ENCODE data around the gene HECW1. TPM values are rescaled to one million over a fixed set of nuclear protein-coding genes. Genes with fewer than 3 reads are reported as not detected.

The HECW1 gene
- total and polyA plus RNA-seq, 2 of the 13 experiments (the other 11 are each of a cell fraction or from before 2014, with no cell fraction given) = not detected

GRCh38 chr7:43198016-43198415, 85.6 kb downstream of the HECW1 start:
- BruUV-seq (replicated peaks) = no TSS peak
- in situ Hi-C loops (cut with HindIII; ENCODE audit: extremely low pct_ligation_motif_present, low pct_unique_long_range_greater_than_20kb) (no loop called here), intact Hi-C loops (cut with micrococcal nuclease; ENCODE audit: unreplicated experiment) (no loop called here)
- DNase-seq (ENCODE audit: low spot score) (no peak), FAIRE-seq (no peak), ATAC-seq (no peak)
- Histone ChIP-seq H3K4me3 (replicated peaks in 1 of 3; ENCODE audit: insufficient read depth in 1 of 3, low read depth in 2 of 3, low read length in 3 of 3) (no peak overlapping the region), H3K4me2 (ENCODE audit: low read depth, low read length) (no peak overlapping the region), H3K9me3 (ENCODE audit: low read length) (no peaks in the 10 kb centered on the region), H2AFZ (ENCODE audit: low read length) (no peak overlapping the region), H4K20me1 (ENCODE audit: insufficient read depth, low read length) (no peaks in the 10 kb centered on the region), H3K27ac (ENCODE audit: extremely low read length, insufficient read depth, low read length) (no peak overlapping the region), H3K9ac (ENCODE audit: insufficient read depth, low read depth, low read length) (no peak overlapping the region), H3K4me1 (ENCODE audit: insufficient read depth, low read length) (no peaks in the 10 kb centered on the region), H3K36me3 (replicated peaks in 1 of 2; ENCODE audit: control insufficient read depth in 1 of 2, insufficient read depth in 2 of 2, low read length in 2 of 2) (no peaks in the 10 kb centered on the region), H3K27me3 (ENCODE audit: control insufficient read depth in 1 of 2, insufficient read depth in 2 of 2, low read length in 2 of 2) (peaks cover 2 to 19% of the 10 kb centered on the region in 2 experiments; a peak in 4 of 5 replicates), H3K79me2 (ENCODE audit: insufficient read depth, low read length) (no peaks in the 10 kb centered on the region)
- POLR2A ChIA-PET = no interaction called here
- TF ChIP-seq KAT7 (CRISPR knock-in tag; IDR thresholded peaks at IDR 0.05; ENCODE audit: borderline replicate concordance) (no peak), ZNF124 (CRISPR knock-in tag; IDR thresholded peaks at IDR 0.05) (no peak), ZMYM4 (CRISPR knock-in tag; IDR thresholded peaks at IDR 0.05) (no peak), MYPOP (CRISPR knock-in tag; IDR thresholded peaks at IDR 0.05) (no peak), MIER2 (CRISPR knock-in tag; IDR thresholded peaks at IDR 0.05) (no peak), ZNF180 (CRISPR knock-in tag; IDR thresholded peaks at IDR 0.05; ENCODE audit: borderline replicate concordance, low read depth) (no peak), ZNF768 (CRISPR knock-in tag; IDR thresholded peaks at IDR 0.05) (no peak), TAF15 (IDR thresholded peaks at IDR 0.05; ENCODE audit: low read depth, low read length, poor library complexity, severe bottlenecking) (no peak), MAZ (IDR thresholded peaks at IDR 0.05; ENCODE audit: borderline replicate concordance, low read depth, low read length) (no peak), MAZ (CRISPR knock-in tag; IDR thresholded peaks at IDR 0.05; ENCODE audit: low read depth) (no peak), ZNF34 (CRISPR knock-in tag; IDR thresholded peaks at IDR 0.05; ENCODE audit: borderline replicate concordance) (no peak), ARID4A (CRISPR knock-in tag; IDR thresholded peaks at IDR 0.05; ENCODE audit: borderline replicate concordance) (no peak), NCOA5 (CRISPR knock-in tag; IDR thresholded peaks at IDR 0.05) (no peak), HIC2 (CRISPR knock-in tag; IDR thresholded peaks at IDR 0.05; ENCODE audit: low read depth) (no peak), EP300 (IDR thresholded peaks at IDR 0.05; ENCODE audit: low read depth in 2 of 2, low read length in 2 of 2) (no peak), EP300 (CRISPR knock-in tag; IDR thresholded peaks at IDR 0.05; ENCODE audit: borderline replicate concordance) (no peak), PITX1 (CRISPR knock-in tag; IDR thresholded peaks at IDR 0.05) (no peak), REXO4 (CRISPR knock-in tag; IDR thresholded peaks at IDR 0.05; ENCODE audit: borderline replicate concordance) (no peak)
- WGBS (ENCODE audit: low lambda C conversion rate) = 60% methylated on average over 6 of the region's 6 CpGs
- CTCF ChIA-PET (ENCODE audit: low intra/inter-chr PET ratio, low total read pairs) = no interaction called here

Measured in HepG2 (cell line).